Stimulated activated effector memory CD8-positive, alpha-beta T cell treated with anti-CD3 and anti-CD28 coated beads, Interleukin-12 subunit alpha, Interleukin-12 subunit beta, amount 100 ng/mL, for 72 hours (primary cell): ENCODE data around the gene LRRC17.

Experiments
- ATAC-seq: fragments of 150-1000 bp; cut with Tn5 transposase; 2 replicates; pipeline ENCODE4 v1.10.0; 2021
- DNase-seq, 2 donors: peaks; one replicate each; pipeline ENCODE4 v3.0.0; 2021 to 2022; ENCODE audit warnings: low spot score in 2 of 2
- H3K27ac Mint-ChIP-seq: one replicate; pipeline ENCODE4 v1.8.0; 2022; ENCODE audit warnings: mild to moderate bottlenecking, mixed read lengths
- H3K36me3 Mint-ChIP-seq: one replicate; pipeline ENCODE4 v1.8.0; 2022; ENCODE audit warnings: mild to moderate bottlenecking, mixed read lengths
- H3K4me1 Mint-ChIP-seq: one replicate; pipeline ENCODE4 v1.8.0; 2022; ENCODE audit warnings: mixed read lengths
- H3K4me3 Mint-ChIP-seq: one replicate; pipeline ENCODE4 v1.8.0; 2022; ENCODE audit warnings: mild to moderate bottlenecking, mixed read lengths
- H3K9me3 Mint-ChIP-seq: one replicate; pipeline ENCODE4 v1.8.0; 2022; ENCODE audit warnings: mixed read lengths

Gene LRRC17, protein sequence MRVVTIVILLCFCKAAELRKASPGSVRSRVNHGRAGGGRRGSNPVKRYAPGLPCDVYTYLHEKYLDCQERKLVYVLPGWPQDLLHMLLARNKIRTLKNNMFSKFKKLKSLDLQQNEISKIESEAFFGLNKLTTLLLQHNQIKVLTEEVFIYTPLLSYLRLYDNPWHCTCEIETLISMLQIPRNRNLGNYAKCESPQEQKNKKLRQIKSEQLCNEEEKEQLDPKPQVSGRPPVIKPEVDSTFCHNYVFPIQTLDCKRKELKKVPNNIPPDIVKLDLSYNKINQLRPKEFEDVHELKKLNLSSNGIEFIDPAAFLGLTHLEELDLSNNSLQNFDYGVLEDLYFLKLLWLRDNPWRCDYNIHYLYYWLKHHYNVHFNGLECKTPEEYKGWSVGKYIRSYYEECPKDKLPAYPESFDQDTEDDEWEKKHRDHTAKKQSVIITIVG

DNA sequence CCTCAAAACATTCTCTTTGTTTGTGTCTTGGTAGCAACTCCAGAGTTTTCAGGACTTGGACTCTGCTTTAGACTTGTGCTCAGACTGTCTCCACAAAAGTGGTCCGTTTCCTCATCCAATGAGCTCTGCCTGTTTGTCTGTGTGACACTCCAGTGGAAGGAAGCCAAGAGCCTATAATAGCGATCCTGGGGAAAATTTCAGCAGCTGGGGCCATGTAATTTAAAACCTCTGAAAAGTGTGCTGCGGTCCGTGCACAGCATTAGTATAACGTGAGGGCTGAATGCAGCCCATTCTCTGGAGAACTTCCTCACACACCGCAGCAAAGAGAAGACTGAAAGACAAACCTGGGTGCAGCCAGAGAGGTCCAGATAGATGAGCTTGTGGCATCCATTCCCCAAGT, at the start of gene LRRC17:
TSS of gene LRRC17 (plus strand) at position 259 of the 400 bp plus-strand sequence. CDS start 20,914 bp downstream, outside the sequence.
- Mint-ChIP-seq H3K27ac (no peak within 1 kb of the TSS), H3K4me3 (no peak within 1 kb of the TSS), H3K9me3 (no peaks in the 10 kb centered on the region), H3K4me1 (no peaks in the 10 kb centered on the region), H3K36me3 (no peaks in the 10 kb centered on the region)
- DNase-seq (no peak), ATAC-seq (no peak)

DNA sequence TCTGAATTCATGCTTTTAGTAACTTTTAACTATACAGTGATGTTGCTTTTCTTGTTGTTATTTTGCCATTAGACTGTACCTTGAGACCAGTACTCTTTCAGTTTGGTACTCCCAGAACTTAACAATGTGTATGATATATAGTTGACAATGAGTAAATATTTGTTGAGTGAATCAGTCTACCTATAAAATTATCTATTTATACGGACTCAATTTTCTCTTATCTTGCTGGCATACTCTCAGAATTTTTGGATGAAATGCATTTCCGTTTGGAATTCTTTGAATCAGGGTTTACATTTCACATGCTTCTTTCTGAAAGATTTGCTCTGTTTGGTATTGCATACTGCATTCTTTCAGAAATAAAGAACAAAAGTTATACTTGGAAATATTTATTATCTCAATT, 47.8 kb upstream of the LRRC17 start:
- DNase-seq (no peak), ATAC-seq (no peak)
- Mint-ChIP-seq H3K36me3 (no peaks in the 10 kb centered on the region), H3K27ac (no peak overlapping the region), H3K9me3 (no peaks in the 10 kb centered on the region), H3K4me1 (no peaks in the 10 kb centered on the region), H3K4me3 (no peak overlapping the region)

DNA sequence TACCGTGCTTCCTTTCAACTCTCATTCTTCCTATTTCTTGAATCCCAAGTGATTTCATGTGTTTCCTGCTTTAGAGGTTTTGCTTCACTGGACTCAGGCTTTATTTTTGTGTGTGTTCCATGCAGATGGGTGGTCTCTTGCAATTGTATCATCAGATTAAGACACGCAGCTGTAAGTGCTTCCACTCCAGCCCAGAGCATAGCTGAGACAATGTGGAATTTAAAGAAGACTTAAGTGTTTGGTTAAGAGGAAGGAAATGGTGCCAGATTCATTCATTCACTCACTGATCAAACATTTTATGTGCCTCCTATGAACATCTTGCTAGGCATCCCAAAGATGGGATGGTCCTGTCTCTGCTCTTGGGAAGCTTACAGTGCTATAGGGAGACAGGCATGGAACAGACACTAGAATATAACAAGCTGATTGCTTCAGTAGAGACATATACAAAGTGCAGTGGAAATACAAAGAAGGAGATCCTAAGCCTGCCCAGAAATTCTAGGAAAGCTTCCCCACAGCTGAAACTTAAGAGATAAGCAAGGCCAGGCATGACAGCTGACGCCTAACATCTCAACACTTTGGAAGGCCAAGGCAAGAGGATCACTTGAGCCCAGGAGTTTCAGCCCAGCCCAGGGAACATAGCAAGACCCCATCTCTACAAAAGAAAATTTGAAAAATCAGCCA, 46.1 kb upstream of the LRRC17 start:
- Mint-ChIP-seq H3K36me3 (no peaks in the 10 kb centered on the region), H3K4me1 (no peaks in the 10 kb centered on the region), H3K4me3 (no peak overlapping the region), H3K27ac (no peak overlapping the region), H3K9me3 (no peaks in the 10 kb centered on the region)
- DNase-seq (no peak), ATAC-seq (no peak)

DNA sequence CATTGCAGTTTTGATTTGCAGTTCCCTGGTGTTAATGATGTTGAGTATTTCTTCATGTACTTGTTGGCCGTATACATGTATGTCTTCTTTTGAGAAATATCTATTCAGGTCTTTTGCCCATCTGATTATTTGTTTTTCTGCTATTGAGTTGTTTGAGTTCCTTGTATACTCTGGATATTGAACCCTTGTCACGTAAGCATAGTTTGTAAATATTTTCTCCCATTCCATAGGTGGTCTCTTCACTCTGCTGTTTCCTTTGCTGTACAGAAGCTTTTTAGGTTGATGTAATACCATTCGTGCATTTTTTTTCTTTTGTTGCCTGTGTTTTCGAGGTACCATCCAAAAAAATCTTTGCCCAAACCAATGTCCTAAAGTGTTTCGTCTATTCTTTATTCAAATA, 43.6 kb upstream of the LRRC17 start:
- Mint-ChIP-seq H3K4me3 (no peak overlapping the region), H3K36me3 (no peaks in the 10 kb centered on the region), H3K27ac (no peak overlapping the region), H3K9me3 (no peaks in the 10 kb centered on the region), H3K4me1 (peaks cover 20% of the 10 kb centered on the region)
- ATAC-seq (no peak), DNase-seq (no peak)

DNA sequence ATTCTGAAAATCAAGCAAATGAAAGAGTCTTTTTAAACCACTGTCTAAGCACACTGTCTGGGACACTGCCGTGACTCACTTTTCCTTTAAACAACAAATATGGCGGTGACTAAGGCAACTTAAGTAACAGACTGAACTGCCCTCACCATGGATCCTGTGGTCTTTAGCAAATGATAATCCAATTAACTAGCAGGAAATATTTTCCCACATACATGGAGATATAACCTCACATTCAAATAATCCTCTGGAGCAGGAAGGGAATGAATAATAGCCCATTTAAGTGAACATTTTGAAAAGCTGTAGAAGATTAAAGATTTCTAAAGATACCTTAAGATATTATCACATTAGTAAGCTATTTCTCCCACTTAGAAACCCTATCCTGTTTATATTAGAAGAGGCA, 40.3 kb upstream of the LRRC17 start:
- no peaks in the 10 kb centered on the region for H3K36me3 Mint-ChIP-seq
- ATAC-seq, result no peak
- no peak for DNase-seq
- H3K4me1 Mint-ChIP-seq, result peaks cover 38% of the 10 kb centered on the region
- H3K27ac Mint-ChIP-seq, result no peak overlapping the region
- H3K9me3 Mint-ChIP-seq, result no peaks in the 10 kb centered on the region
- H3K4me3 Mint-ChIP-seq, result no peak overlapping the region

DNA sequence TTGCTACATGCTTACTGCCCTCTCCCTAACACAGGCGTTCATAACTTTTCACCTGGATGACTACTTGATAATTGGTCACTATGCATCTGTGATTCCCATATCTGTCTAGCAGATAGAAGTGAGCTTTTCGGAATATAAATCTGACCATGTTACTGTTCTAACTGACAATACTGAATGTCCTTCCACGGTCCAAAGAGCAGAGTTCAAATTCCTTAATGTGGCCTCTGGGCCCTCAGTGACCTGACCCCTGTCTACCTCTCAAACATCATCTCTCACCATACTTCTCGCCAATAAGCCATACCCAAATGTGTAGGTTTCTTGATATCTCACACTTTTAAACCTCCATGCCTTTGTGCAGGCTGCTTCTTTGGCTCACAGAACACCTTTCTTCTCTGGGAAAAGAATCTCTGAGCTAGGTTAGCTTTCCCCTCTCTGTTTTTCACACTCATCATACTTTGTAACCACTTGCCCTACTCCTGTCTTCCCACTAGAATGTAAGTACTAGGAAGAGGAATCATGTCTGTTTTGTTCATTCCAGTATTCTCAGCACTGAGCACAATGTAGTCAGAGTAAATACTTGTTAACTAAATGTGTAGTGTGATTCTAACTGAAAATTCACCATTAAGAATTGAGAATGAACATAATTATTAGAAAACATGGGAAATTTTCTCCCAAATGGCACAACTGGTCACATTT, 39.2 kb upstream of the LRRC17 start:
- Mint-ChIP-seq H3K9me3 (no peaks in the 10 kb centered on the region), H3K4me3 (no peak overlapping the region), H3K36me3 (no peaks in the 10 kb centered on the region), H3K27ac (peak overlapping the region; percentile 60), H3K4me1 (peaks cover 38% of the 10 kb centered on the region)
- ATAC-seq (peak; percentile 11), DNase-seq (no peak)

DNA sequence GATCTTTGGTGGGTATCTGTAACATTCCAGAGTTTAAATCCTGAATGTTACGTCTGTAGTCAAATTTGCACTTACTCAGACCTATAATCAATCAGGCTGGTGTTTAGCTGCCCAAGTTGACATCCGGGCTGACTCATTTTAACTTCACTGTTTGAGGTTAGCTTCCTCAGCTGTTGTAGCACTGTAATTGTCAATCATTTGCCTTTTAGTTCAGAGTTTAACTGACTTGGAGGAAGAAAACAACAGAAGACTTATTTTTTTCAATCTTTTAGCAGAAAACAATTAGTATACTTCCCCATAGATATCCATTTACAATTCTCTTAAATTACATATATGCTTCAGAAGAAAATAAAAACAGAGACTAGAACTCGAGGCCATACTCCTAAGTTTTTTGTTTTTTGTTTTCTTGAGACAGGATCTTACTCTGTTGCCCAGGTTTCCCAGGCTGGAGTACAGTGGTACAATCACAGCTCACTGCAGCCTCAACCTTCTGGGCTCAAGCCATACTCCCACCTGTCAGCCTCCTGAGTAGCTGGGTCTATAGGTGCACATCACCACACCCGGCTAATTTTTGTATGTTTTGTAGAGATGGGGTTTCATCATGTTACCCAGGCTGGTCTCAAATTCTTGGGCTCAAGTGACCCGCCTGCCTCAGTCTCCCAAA, 38.5 kb upstream of the LRRC17 start:
- Mint-ChIP-seq H3K9me3 (no peaks in the 10 kb centered on the region), H3K27ac (peak overlapping the region; percentile 60), H3K4me1 (peaks cover 38% of the 10 kb centered on the region), H3K4me3 (no peak overlapping the region), H3K36me3 (no peaks in the 10 kb centered on the region)
- no peak for DNase-seq
- peak; percentile 91 for ATAC-seq

DNA sequence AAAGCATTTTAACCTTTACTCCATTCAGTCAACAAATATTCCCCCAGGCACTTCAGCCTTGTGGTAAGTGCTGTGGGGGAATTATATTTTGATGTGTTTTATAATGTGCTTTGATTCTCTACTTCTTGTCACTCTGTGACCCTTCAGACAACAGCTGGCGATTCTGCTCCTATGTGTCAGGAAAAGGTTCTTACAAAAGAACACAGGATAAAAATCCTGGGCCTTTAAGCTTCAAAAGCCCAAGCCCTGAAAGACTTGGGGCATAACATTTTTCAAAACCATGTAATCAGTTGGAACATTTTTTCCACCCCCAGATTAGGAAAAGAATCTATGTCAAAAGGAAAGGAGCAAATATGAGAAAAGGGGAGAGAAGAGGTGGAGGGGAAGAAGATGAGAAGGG, 37.8 kb upstream of the LRRC17 start:
- peaks cover 38% of the 10 kb centered on the region for H3K4me1 Mint-ChIP-seq
- no peak for ATAC-seq
- DNase-seq, result no peak
- H3K36me3 Mint-ChIP-seq, result no peaks in the 10 kb centered on the region
- peak overlapping the region; percentile 37 for H3K27ac Mint-ChIP-seq
- H3K4me3 Mint-ChIP-seq, result no peak overlapping the region
- H3K9me3 Mint-ChIP-seq, result no peaks in the 10 kb centered on the region

DNA sequence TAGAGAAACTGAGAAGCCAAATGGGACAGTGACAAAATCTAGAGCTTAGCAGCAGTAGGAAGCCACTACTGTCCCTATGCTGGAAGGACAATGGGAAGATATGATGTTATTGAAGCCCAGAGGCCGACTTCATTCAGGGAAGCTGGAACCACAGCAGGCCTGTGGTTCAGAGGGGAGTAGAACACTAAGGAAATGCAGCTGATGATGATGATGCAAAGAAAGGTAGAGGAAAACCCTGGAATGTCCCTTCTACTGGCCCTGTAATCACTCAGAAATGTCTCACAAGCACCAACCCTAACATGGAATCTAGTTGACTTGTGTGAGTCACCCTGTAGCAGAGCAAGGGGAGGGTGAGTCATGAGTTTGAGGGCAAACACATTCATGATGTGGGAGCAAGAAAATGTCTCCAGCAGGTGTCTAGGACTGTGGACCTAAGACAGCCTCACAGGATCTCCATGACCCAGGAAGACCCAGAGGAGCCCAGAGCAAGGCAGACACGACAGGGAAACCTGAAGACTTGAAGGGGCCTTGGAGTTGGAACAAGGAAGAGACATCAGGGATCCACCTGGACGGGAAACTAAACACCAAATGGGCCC, 37.0 kb upstream of the LRRC17 start:
- ATAC-seq, result peak; percentile 97
- peak overlapping the region; percentile 46 for H3K27ac Mint-ChIP-seq
- DNase-seq, result peak in 1 of 2 donors; percentile 54
- no peak overlapping the region for H3K4me3 Mint-ChIP-seq
- H3K4me1 Mint-ChIP-seq, result peaks cover 38% of the 10 kb centered on the region
- H3K9me3 Mint-ChIP-seq, result no peaks in the 10 kb centered on the region
- H3K36me3 Mint-ChIP-seq, result no peaks in the 10 kb centered on the region

DNA sequence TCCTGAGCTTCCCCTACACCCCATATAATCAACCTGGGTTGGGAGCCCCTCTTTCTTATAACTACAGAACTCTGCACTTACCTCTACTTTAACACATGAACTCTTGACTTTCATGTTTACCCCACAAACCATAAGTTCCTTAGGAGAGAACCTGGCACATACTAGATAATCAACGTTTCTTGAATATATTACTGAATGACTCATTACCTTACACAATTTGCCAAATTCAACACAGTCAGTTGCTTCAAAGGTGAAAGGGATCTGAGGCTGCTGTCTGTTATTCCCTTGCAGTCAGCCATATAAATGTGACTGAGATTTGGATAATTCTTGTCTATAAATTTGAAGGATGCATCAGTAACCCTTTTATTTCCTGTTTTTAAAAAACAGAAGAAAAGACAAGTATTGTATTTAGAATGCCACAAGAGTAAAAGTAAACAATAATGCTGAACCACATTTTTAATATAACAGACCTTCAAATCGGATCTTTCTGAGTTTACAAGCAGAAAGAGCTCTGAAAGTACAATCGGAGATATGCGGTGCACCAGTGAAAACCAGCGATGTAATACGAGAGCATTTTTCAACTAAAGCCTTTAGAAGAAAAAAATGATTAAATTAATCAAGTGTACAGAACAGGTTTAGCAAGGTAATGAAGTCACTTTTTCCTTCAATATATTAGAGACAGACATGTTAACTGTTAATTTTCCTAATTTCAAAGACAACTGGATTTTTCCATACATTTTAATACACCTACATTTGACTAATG, 29.5 kb upstream of the LRRC17 start:
- Mint-ChIP-seq H3K36me3 (no peaks in the 10 kb centered on the region), H3K27ac (no peak overlapping the region), H3K4me1 (no peaks in the 10 kb centered on the region), H3K9me3 (no peaks in the 10 kb centered on the region), H3K4me3 (no peak overlapping the region)
- DNase-seq (no peak), ATAC-seq (no peak)

DNA sequence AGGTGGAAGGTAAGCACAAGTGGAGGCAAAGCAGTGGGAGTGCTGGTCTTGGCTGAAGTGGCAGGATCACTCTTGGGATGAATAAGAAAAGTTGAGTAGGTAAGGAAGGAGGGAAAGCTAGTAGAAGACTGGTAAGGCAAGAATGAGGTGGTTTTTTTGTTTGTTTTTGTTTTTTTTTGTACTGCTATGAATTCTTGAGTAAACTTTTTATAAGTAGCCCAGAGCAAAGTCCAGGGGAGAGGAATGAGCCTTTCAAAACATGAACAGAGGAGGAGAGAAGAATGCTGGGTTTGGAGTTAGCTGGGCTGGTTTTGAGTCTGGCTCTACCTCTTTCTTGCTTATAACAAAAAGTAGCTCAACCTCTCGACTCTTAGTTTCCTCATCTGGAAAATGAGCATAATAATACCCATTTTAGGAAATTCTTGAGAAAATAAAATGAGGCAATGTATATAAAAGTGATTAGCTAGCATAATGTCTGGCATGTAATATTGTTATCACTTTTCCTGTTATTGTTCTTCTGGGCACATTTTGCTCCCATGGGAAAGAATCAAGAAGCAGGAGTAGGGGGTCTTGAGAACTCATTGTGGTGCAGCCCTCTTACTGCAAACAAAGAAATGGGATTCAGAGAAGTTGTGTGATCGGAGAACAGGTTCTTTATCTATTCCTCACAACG, 24.1 kb upstream of the LRRC17 start:
- H3K27ac Mint-ChIP-seq, result no peak overlapping the region
- DNase-seq (no peak), ATAC-seq (no peak)
- H3K9me3 Mint-ChIP-seq, result no peaks in the 10 kb centered on the region
- no peaks in the 10 kb centered on the region for H3K36me3 Mint-ChIP-seq
- no peaks in the 10 kb centered on the region for H3K4me1 Mint-ChIP-seq
- H3K4me3 Mint-ChIP-seq, result no peak overlapping the region

DNA sequence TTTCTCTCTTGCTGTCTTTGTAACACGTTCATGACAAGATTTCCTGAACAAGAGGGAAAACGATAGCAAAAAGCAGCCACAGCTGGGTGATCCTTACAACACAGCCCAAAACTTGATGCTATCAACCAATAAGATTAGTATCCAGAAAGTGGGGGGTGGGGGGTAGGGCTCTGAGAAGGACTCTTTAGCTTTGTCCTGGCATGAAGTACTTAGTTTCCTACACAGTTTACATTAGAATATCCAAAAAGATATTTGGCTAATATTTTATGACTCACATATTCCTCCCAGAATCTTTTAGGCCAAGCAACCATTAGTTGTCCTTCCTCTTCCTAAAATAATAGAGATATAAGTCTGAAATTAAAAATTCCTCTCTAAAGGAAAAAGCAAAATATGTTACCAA, 22.9 kb upstream of the LRRC17 start:
- ATAC-seq, result no peak
- no peaks in the 10 kb centered on the region for H3K9me3 Mint-ChIP-seq
- H3K4me1 Mint-ChIP-seq, result no peaks in the 10 kb centered on the region
- DNase-seq, result no peak
- H3K27ac Mint-ChIP-seq, result no peak overlapping the region
- H3K36me3 Mint-ChIP-seq, result no peaks in the 10 kb centered on the region
- H3K4me3 Mint-ChIP-seq, result no peak overlapping the region

DNA sequence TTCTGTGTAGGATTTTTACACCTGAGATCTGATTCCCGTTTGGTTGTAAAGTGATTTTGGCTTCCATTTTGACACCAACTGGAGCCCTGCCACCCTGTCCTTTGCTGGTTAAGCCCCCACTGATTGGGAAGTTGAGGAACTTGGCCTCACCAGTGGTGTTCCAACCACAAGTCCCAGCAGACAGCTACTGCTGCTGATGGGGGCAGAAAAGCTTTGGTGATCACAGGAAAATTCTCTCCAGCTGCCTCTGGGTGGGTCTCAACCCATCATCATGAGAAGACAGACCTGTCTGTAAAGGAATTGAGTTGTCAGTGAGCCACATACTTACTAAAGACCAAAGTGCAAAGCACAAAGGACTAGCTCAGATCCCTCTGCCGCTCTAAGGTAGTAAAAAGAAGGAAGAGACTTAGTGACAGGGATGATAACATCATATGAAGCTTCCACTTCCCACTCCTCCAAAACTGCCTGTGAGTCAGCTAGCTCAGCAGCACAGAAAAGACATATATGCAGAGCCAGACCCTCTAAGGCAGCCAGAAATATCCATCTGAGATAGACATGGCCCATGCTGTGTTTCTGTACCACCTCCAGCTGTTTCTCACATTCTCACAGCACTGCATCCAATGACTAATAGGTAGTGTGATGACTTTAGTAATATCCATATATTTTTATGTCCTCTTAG, 22.4 kb upstream of the LRRC17 start:
- peak; percentile 50 for ATAC-seq
- Mint-ChIP-seq H3K4me1 (no peaks in the 10 kb centered on the region), H3K27ac (no peak overlapping the region), H3K36me3 (no peaks in the 10 kb centered on the region), H3K4me3 (no peak overlapping the region), H3K9me3 (no peaks in the 10 kb centered on the region)
- DNase-seq, result no peak
